ENCODE results near the gene L3MBTL1.
A peak's percentile ranks its signal among the peaks of the same experiment; 100 is the strongest.

The L3MBTL1 gene

DNA sequence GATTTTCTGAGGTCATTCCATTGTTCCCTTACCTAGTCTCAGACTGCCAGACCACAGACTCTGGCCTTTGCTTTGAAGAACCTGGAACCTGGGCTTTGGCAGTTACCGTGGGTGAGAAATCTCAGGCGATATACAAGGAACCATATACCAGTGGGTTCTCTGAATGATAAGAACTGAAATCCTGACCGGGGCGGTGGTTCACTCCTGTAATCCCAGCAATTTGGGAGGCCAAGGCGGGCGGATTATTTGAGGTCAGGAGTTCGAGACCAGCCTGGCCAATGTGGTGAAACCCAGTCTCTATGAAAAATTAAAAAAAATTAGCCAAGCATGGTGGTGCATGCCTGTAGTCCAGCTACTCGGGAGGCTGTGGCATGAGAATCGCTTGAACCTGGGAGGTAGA, 37.0 kb downstream of the L3MBTL1 start:
- DNase-seq (ENCODE audit: insufficient read length, low spot score) (no peak), FAIRE-seq (no peak)
- TF ChIP-seq POLR2A (IDR thresholded peaks at IDR 0.05; ENCODE audit: low read depth, low read length), result no peak

GRCh38 chr20:43545837-43546578, 38.5 kb downstream of the L3MBTL1 start:
- FAIRE-seq (no peak), DNase-seq (ENCODE audit: insufficient read length, low spot score) (no peak)
- TF ChIP-seq POLR2A (IDR thresholded peaks at IDR 0.05; ENCODE audit: low read depth, low read length), result no peak

DNA sequence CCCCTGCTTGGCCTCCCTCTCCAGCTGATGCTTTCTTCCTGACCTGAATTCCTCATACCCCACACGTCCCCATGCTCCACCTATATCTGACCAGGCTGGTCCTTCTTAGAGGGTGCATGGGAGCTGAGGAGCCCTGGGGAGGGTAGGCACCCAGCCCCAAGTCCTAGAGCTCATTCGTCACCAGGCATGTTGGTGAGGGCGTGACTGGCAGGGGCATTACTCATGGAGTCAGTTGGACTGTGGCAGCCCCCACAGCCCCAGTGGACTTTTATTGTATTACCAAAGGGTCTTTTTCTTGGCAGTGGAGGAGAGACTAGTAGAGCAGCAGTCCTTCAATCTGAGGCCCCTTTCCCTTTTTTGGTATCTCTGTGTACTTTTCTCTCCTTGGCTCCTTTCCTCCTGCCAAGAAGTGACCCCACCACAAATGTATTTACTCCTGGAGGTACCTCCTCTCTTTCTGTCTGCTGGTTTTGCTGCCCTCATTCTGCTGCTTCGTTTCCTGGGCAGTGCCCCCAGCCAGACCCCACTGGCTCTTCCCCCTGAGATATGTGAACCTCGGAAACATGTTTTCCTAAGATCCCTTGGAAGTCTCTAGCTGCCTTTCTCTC, 40.9 kb downstream of the L3MBTL1 start:
- no peak for TF ChIP-seq POLR2A (IDR thresholded peaks at IDR 0.05; ENCODE audit: low read depth, low read length)
- no peak for FAIRE-seq
- no peak for DNase-seq (ENCODE audit: insufficient read length, low spot score)

GRCh38 chr20:43549416-43550065, 42.0 kb downstream of the L3MBTL1 start:
- FAIRE-seq, result no peak
- DNase-seq (ENCODE audit: insufficient read length, low spot score), result no peak
- TF ChIP-seq POLR2A (IDR thresholded peaks at IDR 0.05; ENCODE audit: low read depth, low read length), result no peak

DNA sequence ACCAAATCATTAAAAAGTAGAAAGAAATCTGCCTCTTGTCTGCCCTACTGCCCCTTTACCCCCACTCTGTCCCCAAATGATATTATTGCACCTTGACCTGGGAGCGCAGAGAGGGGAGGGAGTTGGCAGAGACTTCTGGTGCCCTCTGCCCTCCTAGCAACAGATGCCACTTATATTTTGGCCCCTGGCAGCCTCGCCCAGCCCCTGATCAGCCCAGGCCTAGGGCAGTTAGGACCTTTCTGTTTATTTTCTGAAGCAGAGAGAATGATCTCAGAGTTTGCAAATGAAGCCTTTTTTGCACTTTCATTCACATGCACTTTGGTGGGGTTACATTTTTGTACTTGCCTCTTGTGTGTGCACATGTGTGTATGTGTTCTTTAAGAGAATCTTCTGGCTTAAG, 43.0 kb downstream of the L3MBTL1 start:
- FAIRE-seq (no peak), DNase-seq (ENCODE audit: insufficient read length, low spot score) (no peak)
- no peak for TF ChIP-seq POLR2A (IDR thresholded peaks at IDR 0.05; ENCODE audit: low read depth, low read length)

- DNase-seq (ENCODE audit: insufficient read length, low spot score), result no peak
- no peak for TF ChIP-seq POLR2A (IDR thresholded peaks at IDR 0.05; ENCODE audit: low read depth, low read length)
- no peak for FAIRE-seq
Measured at GRCh38 chr20:43554369-43554768, 46.9 kb downstream of the L3MBTL1 start.

DNA sequence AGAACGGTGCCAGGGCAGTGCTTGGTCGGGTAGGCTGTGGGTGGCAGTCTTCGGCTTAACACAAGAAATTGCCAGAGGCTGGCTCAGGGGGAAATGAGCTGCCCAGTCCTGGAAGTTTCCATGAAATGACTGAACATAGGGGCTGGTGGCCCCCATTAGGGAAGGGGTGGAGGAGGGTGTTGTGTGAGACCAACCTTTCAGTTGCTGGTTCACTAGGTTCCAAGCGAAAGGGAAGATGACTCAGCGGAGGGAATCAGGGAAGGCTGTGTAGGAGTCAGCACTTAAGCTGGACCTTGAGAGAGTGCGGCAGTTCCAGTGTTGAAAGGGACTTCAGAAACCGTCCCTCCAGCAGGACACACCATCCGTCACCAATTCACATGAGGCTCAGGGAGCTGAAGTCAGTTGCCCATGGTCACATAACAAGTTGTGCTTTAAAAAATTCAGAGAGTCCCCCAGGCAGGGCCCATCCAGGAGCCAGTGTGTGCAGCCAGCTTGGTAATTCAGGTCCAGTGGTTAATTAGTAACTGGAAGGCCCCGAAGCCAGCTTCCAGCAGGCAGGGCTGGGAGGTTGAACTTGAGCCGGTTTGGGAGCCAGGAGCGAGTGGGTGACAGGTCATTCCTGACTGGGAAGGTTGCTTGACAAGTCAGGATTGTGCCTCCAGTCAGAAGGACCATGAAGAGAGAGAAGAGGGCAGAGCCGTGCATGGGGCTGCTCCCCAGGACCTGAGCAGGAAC, 51.1 kb downstream of the L3MBTL1 start, which contains the start of gene SGK2:
Gene SGK2 (plus strand): TSS at position 616 of the 735 bp plus-strand sequence. CDS start 7,469 bp downstream, outside the sequence.
- FAIRE-seq (no peak), DNase-seq (ENCODE audit: insufficient read length, low spot score) (peak; percentile 26)
- no peak for TF ChIP-seq POLR2A (IDR thresholded peaks at IDR 0.05; ENCODE audit: low read depth, low read length)

- no peak for DNase-seq (ENCODE audit: insufficient read length, low spot score)
- TF ChIP-seq POLR2A (IDR thresholded peaks at IDR 0.05; ENCODE audit: low read depth, low read length), result no peak
- FAIRE-seq, result no peak
Measured at GRCh38 chr20:43559147-43559987, 51.9 kb downstream of the L3MBTL1 start.

DNA sequence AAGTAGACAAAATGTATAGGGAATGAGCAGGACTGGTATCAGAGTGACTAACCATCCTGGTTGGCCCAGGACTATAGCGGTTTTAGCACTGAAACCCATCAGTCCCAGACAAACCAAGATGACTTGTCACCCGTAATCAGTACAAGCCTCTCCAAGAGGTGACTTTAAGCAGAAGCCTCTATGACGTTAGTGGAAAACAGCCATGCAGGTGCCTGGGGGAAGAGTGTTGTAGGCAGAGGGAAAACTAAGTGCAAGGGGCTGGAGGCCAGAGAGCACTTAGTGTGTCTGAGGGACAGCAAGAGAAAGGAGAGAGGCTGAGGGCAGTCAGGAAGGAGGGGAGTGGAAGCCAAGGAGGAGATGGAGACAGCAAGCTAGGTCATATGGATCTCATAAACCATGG, 53.5 kb downstream of the L3MBTL1 start:
- TF ChIP-seq POLR2A (IDR thresholded peaks at IDR 0.05; ENCODE audit: low read depth, low read length), result no peak
- DNase-seq (ENCODE audit: insufficient read length, low spot score) (no peak), FAIRE-seq (no peak)

GRCh38 chr20:43563429-43563828, 55.9 kb downstream of the L3MBTL1 start:
- no peak for TF ChIP-seq POLR2A (IDR thresholded peaks at IDR 0.05; ENCODE audit: low read depth, low read length)
- DNase-seq (ENCODE audit: insufficient read length, low spot score) (no peak), FAIRE-seq (no peak)

GRCh38 chr20:43563991-43564390, 56.5 kb downstream of the L3MBTL1 start:
- DNase-seq (ENCODE audit: insufficient read length, low spot score) (no peak), FAIRE-seq (no peak)
- no peak for TF ChIP-seq POLR2A (IDR thresholded peaks at IDR 0.05; ENCODE audit: low read depth, low read length)

DNA sequence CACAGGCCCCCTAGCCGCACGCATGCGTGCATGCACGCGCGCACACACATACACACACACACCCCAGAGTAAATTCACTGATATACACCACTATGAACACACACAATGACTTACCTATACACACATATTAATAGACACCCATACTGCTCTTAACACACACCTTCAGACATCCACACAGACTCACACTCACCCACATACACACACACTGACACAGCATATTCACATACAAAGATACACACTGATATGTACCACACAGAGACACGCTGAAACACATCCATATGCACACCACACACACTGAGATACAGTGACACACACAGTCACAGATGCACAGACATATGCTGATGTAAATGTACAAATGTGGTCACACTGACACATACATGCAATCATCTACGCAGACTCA, 57.0 kb downstream of the L3MBTL1 start:
- no peak for DNase-seq (ENCODE audit: insufficient read length, low spot score)
- no peak for FAIRE-seq
- no peak for TF ChIP-seq POLR2A (IDR thresholded peaks at IDR 0.05; ENCODE audit: low read depth, low read length)

All from H54 (cell line).